Esophagus squamous epithelium (tissue), 4 donors: ENCODE data around the gene CNR2.

Experiments
- POLR2A ChIP-seq, 4 donors: fragments of 450-650 bp; IDR thresholded peaks; one replicate each; pipeline ENCODE4 v1.6.1; 2017; ENCODE audit warnings: antibody characterized with exemption in 4 of 4, mild to moderate bottlenecking in 4 of 4, moderate library complexity in 3 of 4
- TF ChIP-seq, protein P1 (sequence below), 6 experiments: fragments of 450-650 bp in 4 of 6; fragments of 200-600 bp in 2 of 6; sonication (generic) in 2 of 6; IDR thresholded peaks; one replicate each; pipeline ENCODE4 v1.5.1; 2016 to 2019; ENCODE audit warnings: antibody characterized with exemption in 6 of 6, mild to moderate bottlenecking in 4 of 6, moderate library complexity in 4 of 6

DNA sequence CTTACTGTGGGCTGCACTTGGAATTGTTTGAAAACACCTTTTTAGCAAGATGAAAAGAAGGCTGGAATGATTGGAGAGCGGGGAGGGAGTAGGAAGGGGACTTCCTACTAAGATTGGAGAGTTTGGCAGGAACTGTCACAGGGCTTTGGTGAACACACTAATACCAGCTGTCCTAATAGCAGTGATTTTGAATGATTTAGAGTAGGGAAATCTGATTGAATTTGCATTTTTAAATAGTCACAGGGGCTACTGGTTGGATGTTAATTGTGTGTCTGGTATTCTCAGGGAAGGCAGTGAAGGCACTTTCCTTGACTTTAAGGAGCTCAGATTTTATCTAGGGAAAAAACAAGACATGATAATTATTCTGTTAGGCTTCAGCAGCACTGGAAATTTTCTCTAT is 85.4 kb downstream of the CNR2 start:
- TF ChIP-seq, protein P1, sequence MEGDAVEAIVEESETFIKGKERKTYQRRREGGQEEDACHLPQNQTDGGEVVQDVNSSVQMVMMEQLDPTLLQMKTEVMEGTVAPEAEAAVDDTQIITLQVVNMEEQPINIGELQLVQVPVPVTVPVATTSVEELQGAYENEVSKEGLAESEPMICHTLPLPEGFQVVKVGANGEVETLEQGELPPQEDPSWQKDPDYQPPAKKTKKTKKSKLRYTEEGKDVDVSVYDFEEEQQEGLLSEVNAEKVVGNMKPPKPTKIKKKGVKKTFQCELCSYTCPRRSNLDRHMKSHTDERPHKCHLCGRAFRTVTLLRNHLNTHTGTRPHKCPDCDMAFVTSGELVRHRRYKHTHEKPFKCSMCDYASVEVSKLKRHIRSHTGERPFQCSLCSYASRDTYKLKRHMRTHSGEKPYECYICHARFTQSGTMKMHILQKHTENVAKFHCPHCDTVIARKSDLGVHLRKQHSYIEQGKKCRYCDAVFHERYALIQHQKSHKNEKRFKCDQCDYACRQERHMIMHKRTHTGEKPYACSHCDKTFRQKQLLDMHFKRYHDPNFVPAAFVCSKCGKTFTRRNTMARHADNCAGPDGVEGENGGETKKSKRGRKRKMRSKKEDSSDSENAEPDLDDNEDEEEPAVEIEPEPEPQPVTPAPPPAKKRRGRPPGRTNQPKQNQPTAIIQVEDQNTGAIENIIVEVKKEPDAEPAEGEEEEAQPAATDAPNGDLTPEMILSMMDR (IDR thresholded peaks at IDR 0.05): no peak
- TF ChIP-seq POLR2A (IDR thresholded peaks at IDR 0.05): no peak
